Osteocyte (in vitro differentiated cells): Measurements from ENCODE around the gene GRHL3. TPM values are rescaled to one million over a fixed set of nuclear protein-coding genes. Genes with fewer than 3 reads are reported as not detected.
A peak's percentile ranks its signal among the peaks of the same experiment; 100 is the strongest.

Experiments
- DNase-seq: peaks from one replicate; pipeline ENCODE4 v3.0.0; 2021; ENCODE audit warnings: mixed read lengths; ENCODE audit not compliant: unreplicated experiment; ENCODE audit errors: extremely low spot score
- H3K27ac Mint-ChIP-seq: one replicate; pipeline ENCODE4 v1.8.0; 2021; ENCODE audit warnings: mild to moderate bottlenecking, mixed read lengths; ENCODE audit not compliant: unreplicated experiment
- H3K27me3 Mint-ChIP-seq: one replicate; pipeline ENCODE4 v1.8.0; 2021; ENCODE audit warnings: mixed read lengths; ENCODE audit not compliant: unreplicated experiment
- H3K36me3 Mint-ChIP-seq: one replicate; pipeline ENCODE4 v1.8.0; 2021; ENCODE audit warnings: mixed read lengths; ENCODE audit not compliant: unreplicated experiment
- H3K4me1 Mint-ChIP-seq: one replicate; pipeline ENCODE4 v1.8.0; 2021; ENCODE audit warnings: mixed read lengths; ENCODE audit not compliant: unreplicated experiment
- H3K4me3 Mint-ChIP-seq: one replicate; pipeline ENCODE4 v1.8.0; 2021; ENCODE audit warnings: mild to moderate bottlenecking, moderate library complexity, mixed read lengths; ENCODE audit not compliant: unreplicated experiment
- H3K9me3 Mint-ChIP-seq: one replicate; pipeline ENCODE4 v1.8.0; 2021; ENCODE audit warnings: mixed read lengths; ENCODE audit not compliant: unreplicated experiment
- CTCF ChIP-seq: fragments of 200-600 bp; sonication (generic); IDR thresholded peaks from 2 replicates; pipeline ENCODE4 v1.5.0; 2021; ENCODE audit warnings: antibody characterized with exemption, mild to moderate bottlenecking, moderate library complexity
- total RNA-seq: library from RNA; stranded (reverse); gene quantifications from 2 replicates; pipeline ENCODE4 v1.2.1, GENCODE V29; 2021

Gene GRHL3
- total RNA-seq, 1 donor from 2014 or later: not detected

GRCh38 chr1:24293392-24294227 is 25.5 kb upstream of the GRHL3 start:
- Mint-ChIP-seq H3K36me3 (no peaks in the 10 kb centered on the region), H3K9me3 (no peaks in the 10 kb centered on the region)
- no peak for DNase-seq

GRCh38 chr1:24294228-24294672 is 24.9 kb upstream of the GRHL3 start:
- H3K36me3 Mint-ChIP-seq: no peaks in the 10 kb centered on the region
- H3K27ac Mint-ChIP-seq: peak overlapping the region; percentile 81
- peaks cover 37% of the 10 kb centered on the region for H3K4me1 Mint-ChIP-seq
- DNase-seq: no peak
- no peaks in the 10 kb centered on the region for H3K9me3 Mint-ChIP-seq
- peaks cover 15% of the 10 kb centered on the region for H3K27me3 Mint-ChIP-seq
- no peak for TF ChIP-seq CTCF
- H3K4me3 Mint-ChIP-seq: no peak overlapping the region

More at GRCh38 chr1:24293392-24294227, 25.5 kb upstream of the GRHL3 start:
- Mint-ChIP-seq H3K27ac (peak overlapping the region; percentile 65), H3K27me3 (peaks cover 11% of the 10 kb centered on the region), H3K4me3 (no peak overlapping the region), H3K4me1 (peaks cover 38% of the 10 kb centered on the region)
- no peak for TF ChIP-seq CTCF

DNA sequence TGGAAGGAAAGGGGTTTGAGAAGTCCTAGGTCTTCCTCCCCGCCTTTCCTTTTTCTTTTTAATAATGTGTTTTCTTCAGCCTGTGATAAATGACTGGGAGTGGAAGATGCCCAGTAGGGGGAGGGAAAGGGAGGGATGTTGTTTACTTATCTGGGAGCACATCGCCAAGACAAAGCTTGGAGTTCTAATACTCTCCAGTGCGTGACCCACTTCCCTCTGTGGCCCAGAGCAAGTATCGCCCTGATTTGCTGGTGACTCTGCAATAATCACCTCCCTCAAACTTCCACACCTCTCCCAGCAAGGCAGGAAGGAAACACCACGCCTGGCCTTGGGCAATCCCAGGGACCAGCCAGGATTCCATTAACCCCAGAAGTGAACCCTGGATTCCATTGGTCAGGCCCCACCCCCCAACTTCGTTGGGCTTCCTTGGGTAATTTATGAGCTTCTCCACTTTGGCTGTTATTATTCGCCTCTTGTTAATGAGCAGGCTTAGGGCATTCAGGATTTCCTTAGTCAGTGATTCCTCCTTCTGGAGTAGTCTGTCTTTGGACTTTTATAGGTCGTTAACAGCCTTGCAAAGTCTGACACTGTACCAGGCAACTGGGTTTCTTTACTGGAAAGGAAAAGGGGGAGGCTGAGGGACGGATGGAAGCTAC is 24.3 kb upstream of the GRHL3 start:
- H3K27ac Mint-ChIP-seq: peak overlapping the region; percentile 81
- peaks cover 15% of the 10 kb centered on the region for H3K27me3 Mint-ChIP-seq
- no peak for DNase-seq
- no peaks in the 10 kb centered on the region for H3K36me3 Mint-ChIP-seq
- H3K4me3 Mint-ChIP-seq: no peak overlapping the region
- no peak for TF ChIP-seq CTCF
- H3K4me1 Mint-ChIP-seq: peaks cover 31% of the 10 kb centered on the region
- no peaks in the 10 kb centered on the region for H3K9me3 Mint-ChIP-seq

- H3K27me3 Mint-ChIP-seq: peaks cover 18% of the 10 kb centered on the region
- peak overlapping the region; percentile 81 for H3K27ac Mint-ChIP-seq
- TF ChIP-seq CTCF: no peak
- H3K9me3 Mint-ChIP-seq: no peaks in the 10 kb centered on the region
- H3K36me3 Mint-ChIP-seq: no peaks in the 10 kb centered on the region
- H3K4me3 Mint-ChIP-seq: no peak overlapping the region
- H3K4me1 Mint-ChIP-seq: peaks cover 24% of the 10 kb centered on the region
- no peak for DNase-seq
Observed at GRCh38 chr1:24295535-24295934, 23.6 kb upstream of the GRHL3 start.
